ENCODE results near the gene NCAPH2. TPM values are rescaled to one million over a fixed set of nuclear protein-coding genes. Genes with fewer than 3 reads are reported as not detected.

The NCAPH2 gene
- total and polyA plus RNA-seq, 2 of the 8 experiments (the other 6 are each of a cell fraction or from before 2014, with no cell fraction given), result 62.2 to 81.6 TPM

DNA sequence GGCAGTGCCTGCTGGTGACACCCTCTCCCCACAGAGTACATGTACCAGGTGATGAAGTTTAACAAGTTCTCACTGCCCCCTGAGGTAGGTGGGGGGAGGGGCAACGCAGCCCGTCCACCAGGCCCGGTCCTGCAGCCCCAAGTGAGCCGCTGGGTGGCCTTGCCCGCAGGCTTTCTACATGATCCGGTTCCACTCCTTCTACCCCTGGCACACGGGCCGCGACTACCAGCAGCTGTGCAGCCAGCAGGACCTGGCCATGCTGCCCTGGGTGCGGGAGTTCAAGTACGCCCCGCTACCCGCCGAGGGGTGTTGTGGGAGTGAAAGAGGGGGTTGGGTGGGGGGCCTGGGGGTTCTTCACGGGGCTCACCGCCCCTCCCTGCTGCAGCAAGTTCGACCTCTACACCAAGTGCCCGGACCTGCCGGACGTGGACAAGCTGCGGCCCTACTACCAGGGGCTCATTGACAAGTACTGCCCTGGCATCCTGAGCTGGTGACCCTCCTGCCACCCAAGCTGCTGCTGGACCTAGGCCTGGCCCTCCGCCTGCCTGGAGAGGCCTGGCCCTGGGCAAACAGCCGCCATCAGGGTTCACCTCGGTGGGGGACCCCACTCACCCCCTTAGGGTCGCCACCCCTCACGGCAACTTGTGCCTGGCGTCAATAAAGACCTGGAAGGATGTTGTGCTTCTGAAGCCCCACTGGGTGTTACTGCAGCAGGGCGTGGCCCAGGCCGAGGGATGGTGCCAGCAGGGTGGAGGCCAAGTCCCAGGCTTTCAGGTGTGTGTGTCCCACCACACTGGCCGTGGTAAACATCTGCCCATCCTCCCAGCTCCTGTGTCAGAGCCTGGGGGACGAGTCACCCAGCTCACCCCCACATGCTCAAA lies 18.4 kb upstream of the NCAPH2 start:
- Histone ChIP-seq H3K27me3 (replicated peaks in 1 of 4; ENCODE audit: control insufficient read depth in 3 of 4, extremely low read depth in 1 of 4, insufficient read depth in 3 of 4, low read length in 3 of 4) (peaks cover 0 to 2% (median 0%) of the 10 kb centered on the region in 4 experiments; a peak in 1 of 7 replicates), H4K91ac (replicated peaks; ENCODE audit: insufficient read length, low read length) (no peak overlapping the region), H2BK12ac (ENCODE audit: low read depth, low read length) (no peak overlapping the region), H2BK120ac (replicated peaks; ENCODE audit: low read depth, low read length) (no peak overlapping the region), H3K79me2 (ENCODE audit: control insufficient read depth in 1 of 2, insufficient read depth in 2 of 2, low read length in 2 of 2) (no peaks in the 10 kb centered on the region), H4K5ac (ENCODE audit: insufficient read length, low read depth, low read length) (no peak overlapping the region), H2BK20ac (ENCODE audit: low read length) (no peak overlapping the region), H3K23me2 (ENCODE audit: low read depth, low read length) (no peaks in the 10 kb centered on the region), H3K18ac (ENCODE audit: extremely low read depth, low read length) (no peak overlapping the region), H3K4ac (replicated peaks; ENCODE audit: insufficient read length, low read depth, low read length) (no peak overlapping the region), H3K14ac (ENCODE audit: insufficient read length) (no peak overlapping the region), H3K4me3 (ENCODE audit: extremely low read depth in 1 of 4, insufficient read depth in 2 of 4, low read depth in 3 of 4, low read length in 4 of 4) (no peak overlapping the region), H4K20me1 (replicated peaks in 1 of 2; ENCODE audit: control insufficient read depth in 1 of 2, insufficient read depth in 2 of 2, low read length in 2 of 2) (no peaks in the 10 kb centered on the region), H2AK5ac (ENCODE audit: low read depth, low read length) (no peak overlapping the region), H3K9ac (replicated peaks in 1 of 4; ENCODE audit: extremely low read depth in 1 of 4, low read depth in 3 of 4, low read length in 3 of 4) (no peak overlapping the region), H3K4me2 (ENCODE audit: insufficient read depth in 1 of 2, low read depth in 2 of 2, low read length in 2 of 2) (no peak overlapping the region), H3K4me1 (replicated peaks in 1 of 4; ENCODE audit: control insufficient read depth in 3 of 4, insufficient read depth in 4 of 4, low read length in 3 of 4) (no peaks in the 10 kb centered on the region; a peak in 1 of 7 replicates), H3K27ac (ENCODE audit: low read depth, low read length) (no peak overlapping the region), H3K36me3 (ENCODE audit: control insufficient read depth in 2 of 4, insufficient read depth in 4 of 4, low read length in 3 of 4) (no peaks in the 10 kb centered on the region), H3K9me3 (ENCODE audit: insufficient read depth in 2 of 2, low read depth in 1 of 2, low read length in 1 of 2) (no peaks in the 10 kb centered on the region), H3K23ac (ENCODE audit: insufficient read length) (no peak overlapping the region), H3K56ac (replicated peaks; ENCODE audit: insufficient read length, low read depth, low read length) (no peak overlapping the region), H2BK5ac (ENCODE audit: low read depth, low read length) (no peak overlapping the region), H4K8ac (ENCODE audit: extremely low read depth, insufficient read depth, low read length) (peak overlapping the region; percentile 68), H3K79me1 (ENCODE audit: low read depth, low read length) (no peaks in the 10 kb centered on the region), H2BK15ac (ENCODE audit: low read length) (no peak overlapping the region), H2AFZ (ENCODE audit: low read length) (no peak overlapping the region)
- ChIA-PET POLR2A (ENCODE audit: partially characterized antibody) (interaction anchor here (0.8 kb wide), 1 partner anchor 8 kb away, joined by 5 read pairs; no protein-coding TSS in a partner anchor), CTCF (ENCODE audit: partially characterized antibody) (interaction anchor here (0.7 to 1.5 kb wide), 4 partner anchors 8 to 85 kb away, joined by 3 to 7 read pairs (median 4); no protein-coding TSS in a partner anchor)
- 90% methylated on average over 28 of the region's 31 CpGs; no CpG with 5 or more reads in 1 of the 2 experiments for WGBS, 2 experiments (ENCODE audit: extremely low coverage in 1 of 2, insufficient coverage in 1 of 2, insufficient read length in 1 of 2, insufficient replicate concordance in 2 of 2, low coverage in 1 of 2, low lambda C conversion rate in 2 of 2, missing lambda C conversion rate in 1 of 2)
- DNase-seq (ENCODE audit: low read depth in 1 of 2, low spot score in 2 of 2) (peak in 1 of 2 experiments; percentile 46), FAIRE-seq (no peak)
- TF ChIP-seq TCF12 (IDR thresholded peaks at IDR 0.05; ENCODE audit: low read depth, low read length), result no peak
- no peak for TF ChIP-seq RFX5 (IDR thresholded peaks at IDR 0.05; ENCODE audit: borderline replicate concordance, low read depth, low read length)
- TF ChIP-seq TBP (IDR thresholded peaks at IDR 0.05; ENCODE audit: low read depth, low read length), result no peak
- TF ChIP-seq RAD21 (IDR thresholded peaks at IDR 0.05 in 1 of 2, conservative IDR thresholded peaks at IDR 0.05 in 1 of 2; ENCODE audit: low read depth in 2 of 2, low read length in 2 of 2), result no peak
- TF ChIP-seq NANOG (IDR thresholded peaks at IDR 0.05; ENCODE audit: insufficient read depth, low read depth, low read length, poor library complexity, severe bottlenecking), result no peak
- TF ChIP-seq KDM4A (IDR thresholded peaks at IDR 0.05; ENCODE audit: low read depth, low read length, severe bottlenecking), result no peak
- TF ChIP-seq SIN3A (conservative IDR thresholded peaks at IDR 0.05 in 1 of 2, IDR thresholded peaks at IDR 0.05 in 1 of 2; ENCODE audit: low read depth in 1 of 2, low read length in 2 of 2), result no peak
- no peak for TF ChIP-seq FOSL1 (IDR thresholded peaks at IDR 0.05; ENCODE audit: insufficient read depth, low read depth, low read length)
- TF ChIP-seq GTF2F1 (IDR thresholded peaks at IDR 0.05; ENCODE audit: borderline replicate concordance, low read depth, low read length), result no peak
- TF ChIP-seq HDAC2 (IDR thresholded peaks at IDR 0.05; ENCODE audit: borderline replicate concordance in 1 of 2, low read depth in 2 of 2, low read length in 2 of 2), result no peak
- no peak for TF ChIP-seq TAF1 (IDR thresholded peaks at IDR 0.05; ENCODE audit: low read depth, low read length)

Data from H1 (cell line).